GM19239 (cell line): ENCODE data around the gene FOCAD.
"Not testable (repeated sequence)": the region's sequence is repeated elsewhere in the genome, so short reads cannot be mapped to it uniquely, and the experiment has no call there.

Experiments used
- DNase-seq: peaks from one replicate; pipeline ENCODE4 v3.0.0; 2011; ENCODE audit warnings: low spot score; ENCODE audit not compliant: insufficient read length
- FAIRE-seq: peaks from 2 replicates; lab custom pipeline; 2011; peaks lifted over from hg19 to GRCh38; lab: Jason Lieb, UNC

The FOCAD gene

GRCh38 chr9:20673537-20673936 lies 10.5 kb upstream of the FOCAD start:
- not testable (repeated sequence) for DNase-seq, FAIRE-seq

- FAIRE-seq: no peak
- DNase-seq: no peak
Measured at GRCh38 chr9:20681467-20681866, 2.6 kb upstream of the FOCAD start.

GRCh38 chr9:20683351-20684034 lies 566 bp upstream of the FOCAD start:
- FAIRE-seq (no peak), DNase-seq (peak; percentile 9)

GRCh38 chr9:20684875-20685696 lies 1.0 kb downstream of the FOCAD start:
- peak; percentile 89 for FAIRE-seq
- no peak for DNase-seq

GRCh38 chr9:20685769-20686168 lies 1.7 kb downstream of the FOCAD start:
- no peak for DNase-seq
- FAIRE-seq: no peak

GRCh38 chr9:20689833-20690232 lies 5.8 kb downstream of the FOCAD start:
- no peak for FAIRE-seq
- no peak for DNase-seq

GRCh38 chr9:20692554-20692953 lies 8.5 kb downstream of the FOCAD start:
- no peak for FAIRE-seq
- no peak for DNase-seq

- DNase-seq: no peak
- no peak for FAIRE-seq
Measured at GRCh38 chr9:20693068-20693467, 9.0 kb downstream of the FOCAD start.

GRCh38 chr9:20694248-20694647 lies 10.2 kb downstream of the FOCAD start:
- FAIRE-seq (no peak), DNase-seq (no peak)

- FAIRE-seq: no peak
Measured at GRCh38 chr9:20697021-20697719, 13.1 kb downstream of the FOCAD start.

GRCh38 chr9:20698782-20699181 lies 14.7 kb downstream of the FOCAD start:
- FAIRE-seq (no peak), DNase-seq (no peak)

More at GRCh38 chr9:20697021-20697719, 13.1 kb downstream of the FOCAD start:
- DNase-seq: no peak

GRCh38 chr9:20701060-20701459 lies 17.0 kb downstream of the FOCAD start:
- FAIRE-seq (no peak), DNase-seq (no peak)

GRCh38 chr9:20702570-20702969 lies 18.5 kb downstream of the FOCAD start:
- DNase-seq (no peak), FAIRE-seq (no peak)

- DNase-seq: no peak
Measured at GRCh38 chr9:20703146-20703545, 19.1 kb downstream of the FOCAD start.

GRCh38 chr9:20707708-20708107 lies 23.6 kb downstream of the FOCAD start:
- FAIRE-seq: no peak
- DNase-seq: no peak

More at GRCh38 chr9:20703146-20703545, 19.1 kb downstream of the FOCAD start:
- no peak for FAIRE-seq

GRCh38 chr9:20713172-20713571 lies 29.1 kb downstream of the FOCAD start:
- no peak for FAIRE-seq
- no peak for DNase-seq

GRCh38 chr9:20714442-20715415 lies 30.7 kb downstream of the FOCAD start:
- no peak for FAIRE-seq

GRCh38 chr9:20722221-20722620 lies 38.2 kb downstream of the FOCAD start:
- FAIRE-seq (no peak), DNase-seq (no peak)

More at GRCh38 chr9:20714442-20715415, 30.7 kb downstream of the FOCAD start:
- no peak for DNase-seq

GRCh38 chr9:20725675-20726074 lies 41.6 kb downstream of the FOCAD start:
- DNase-seq (no peak), FAIRE-seq (peak; percentile 75)

- peak; percentile 21 for FAIRE-seq
- DNase-seq: no peak
Measured at GRCh38 chr9:20726144-20726543, 42.1 kb downstream of the FOCAD start.
